Measurements from ENCODE around the gene RNF6.

GRCh38 chr13:26253787-26254582, 31.9 kb upstream of the RNF6 start, which contains the start of gene CDK8:
- TF ChIP-seq CTCF (IDR thresholded peaks at IDR 0.05) (no peak), POLR2A (IDR thresholded peaks at IDR 0.05) (peak; percentile 68)

Measured in right lobe of liver (tissue), 4 donors.